Fibroblast of skin of abdomen (primary cell): Measurements from ENCODE around the gene OR52M1. TPM values are rescaled to one million over a fixed set of nuclear protein-coding genes. Genes with fewer than 3 reads are reported as not detected.
A peak's percentile ranks its signal among the peaks of the same experiment; 100 is the strongest.
"Not testable (repeated sequence)": the region's sequence is repeated elsewhere in the genome, so short reads cannot be mapped to it uniquely, and the experiment has no call there.

ENCODE experiments used
- DNase-seq: peaks from one replicate; pipeline ENCODE4 v3.0.0-alpha.2; 2013
- polyA plus RNA-seq, 2 experiments: library from polyadenylated mRNA; unstranded; fragments of 120-200 nt; gene quantifications; one replicate each; pipeline ENCODE4 v1.2.1, GENCODE V29; 2013; ENCODE audit not compliant: insufficient read length in 2 of 2

Gene OR52M1, protein sequence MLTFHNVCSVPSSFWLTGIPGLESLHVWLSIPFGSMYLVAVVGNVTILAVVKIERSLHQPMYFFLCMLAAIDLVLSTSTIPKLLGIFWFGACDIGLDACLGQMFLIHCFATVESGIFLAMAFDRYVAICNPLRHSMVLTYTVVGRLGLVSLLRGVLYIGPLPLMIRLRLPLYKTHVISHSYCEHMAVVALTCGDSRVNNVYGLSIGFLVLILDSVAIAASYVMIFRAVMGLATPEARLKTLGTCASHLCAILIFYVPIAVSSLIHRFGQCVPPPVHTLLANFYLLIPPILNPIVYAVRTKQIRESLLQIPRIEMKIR
- polyA plus RNA-seq (2013, experiment 1 of 2; ENCODE audit: insufficient read length): not detected
- polyA plus RNA-seq (2013, experiment 2 of 2; ENCODE audit: insufficient read length): not detected

DNA sequence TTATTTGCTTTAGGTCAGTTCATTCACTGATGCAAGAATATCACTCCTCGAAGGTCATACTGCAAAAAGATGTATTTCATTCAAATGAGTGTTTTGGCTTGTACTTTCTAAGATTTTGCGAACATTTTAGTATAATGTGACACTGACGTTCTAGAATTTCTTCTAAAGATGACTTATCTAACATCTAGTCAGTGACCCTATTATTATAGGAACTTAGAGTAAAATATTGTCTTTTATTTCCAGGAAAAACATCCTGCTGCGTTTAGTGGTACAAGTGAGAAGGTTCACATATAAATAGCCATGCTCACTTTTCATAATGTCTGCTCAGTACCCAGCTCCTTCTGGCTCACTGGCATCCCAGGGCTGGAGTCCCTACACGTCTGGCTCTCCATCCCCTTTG, at the start of gene OR52M1:
OR52M1 (plus strand) TSS at position 301 of the 400 bp plus-strand sequence; CDS start at position 301, 0 bp downstream.
- no peak for DNase-seq

DNA sequence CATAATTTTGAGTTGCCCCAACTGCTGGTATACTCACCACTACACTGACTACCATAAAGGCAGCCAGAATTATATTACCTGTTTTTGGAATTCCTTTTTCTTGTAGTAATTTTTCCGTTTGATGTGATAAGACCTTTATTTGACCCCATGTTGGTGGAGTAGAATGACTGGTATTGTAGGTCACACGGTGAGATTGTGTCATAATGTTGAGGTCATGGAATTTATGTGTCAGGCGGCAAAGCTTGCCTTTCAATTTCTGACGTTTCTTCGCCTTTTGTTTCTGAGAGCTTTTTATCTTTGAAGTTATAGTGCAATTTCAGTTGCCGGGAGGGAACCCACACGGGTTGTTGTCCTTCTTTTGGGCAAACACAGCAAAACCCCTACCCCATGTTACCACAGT, 49.5 kb upstream of the OR52M1 start:
- DNase-seq: no peak

DNA sequence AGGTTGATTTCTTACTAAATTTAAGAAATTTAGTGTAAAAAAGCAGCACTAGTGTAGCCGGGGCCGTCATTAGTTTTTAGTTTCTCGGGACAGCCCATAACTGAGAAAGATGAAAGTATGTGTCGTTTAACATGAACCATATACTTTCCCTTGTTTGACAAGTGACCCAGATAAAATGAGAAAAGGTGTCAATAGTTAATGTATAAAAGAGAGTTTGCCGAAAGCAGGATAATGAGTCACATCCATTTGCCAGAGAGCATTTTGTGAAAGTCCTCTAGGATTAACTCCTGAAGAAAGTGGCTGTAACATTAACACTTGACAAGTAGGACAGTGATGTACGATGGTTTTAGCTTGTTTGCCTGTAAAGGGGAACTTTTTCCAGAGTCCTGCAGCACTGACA, 49.0 kb upstream of the OR52M1 start:
- DNase-seq: no peak

DNA sequence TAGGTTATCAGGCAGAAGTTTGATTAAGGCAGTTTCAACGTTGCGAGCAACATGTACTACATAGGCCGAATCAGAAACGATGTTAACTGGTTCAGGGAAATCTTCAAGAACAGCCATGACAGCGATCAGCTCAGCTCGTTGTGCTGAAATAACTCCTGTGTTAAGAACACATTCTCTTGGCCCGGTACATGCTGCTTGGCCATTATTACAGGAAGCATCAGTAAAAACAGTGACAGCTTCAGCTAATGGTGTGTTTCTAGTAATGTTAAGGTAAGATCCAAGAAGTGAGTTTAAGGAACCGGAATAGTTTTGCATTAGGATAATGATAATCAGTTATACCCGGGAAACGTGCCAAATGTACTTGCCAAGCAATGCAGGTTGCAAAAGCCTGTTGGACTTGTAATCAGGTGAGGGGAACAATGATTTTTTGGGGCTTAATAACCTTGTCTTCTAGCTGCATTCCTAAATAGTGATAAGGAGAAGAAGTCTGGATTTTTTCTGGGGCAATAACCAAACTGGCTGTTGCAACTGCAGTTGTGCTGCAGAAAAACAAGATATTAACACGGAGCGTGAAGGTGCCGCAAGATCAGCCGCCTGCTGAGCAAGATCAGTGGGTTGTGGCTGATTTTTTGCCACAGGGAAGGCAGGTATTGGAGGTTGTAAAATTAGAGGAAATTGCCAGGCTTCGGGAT, 48.3 kb upstream of the OR52M1 start:
- no peak for DNase-seq

DNA sequence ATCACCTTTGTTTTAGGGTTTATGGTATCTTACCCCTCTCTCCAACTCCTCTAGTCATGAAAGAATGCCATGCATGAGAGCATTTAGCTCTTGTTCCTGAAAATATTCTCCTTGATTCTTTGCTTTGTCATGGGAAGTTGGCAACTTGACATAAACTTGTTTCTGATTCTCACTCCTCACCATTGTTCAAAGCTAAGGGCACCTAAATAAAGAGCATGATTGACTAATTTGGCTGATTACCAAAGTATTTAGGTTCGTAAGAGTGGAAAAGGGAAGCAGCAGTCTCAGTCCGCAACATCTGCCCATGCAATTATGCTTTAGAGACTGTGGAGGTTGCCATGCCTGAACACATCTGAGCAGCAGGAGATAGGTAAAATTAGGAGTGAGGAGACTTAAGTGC, 36.1 kb upstream of the OR52M1 start:
- DNase-seq: no peak

DNA sequence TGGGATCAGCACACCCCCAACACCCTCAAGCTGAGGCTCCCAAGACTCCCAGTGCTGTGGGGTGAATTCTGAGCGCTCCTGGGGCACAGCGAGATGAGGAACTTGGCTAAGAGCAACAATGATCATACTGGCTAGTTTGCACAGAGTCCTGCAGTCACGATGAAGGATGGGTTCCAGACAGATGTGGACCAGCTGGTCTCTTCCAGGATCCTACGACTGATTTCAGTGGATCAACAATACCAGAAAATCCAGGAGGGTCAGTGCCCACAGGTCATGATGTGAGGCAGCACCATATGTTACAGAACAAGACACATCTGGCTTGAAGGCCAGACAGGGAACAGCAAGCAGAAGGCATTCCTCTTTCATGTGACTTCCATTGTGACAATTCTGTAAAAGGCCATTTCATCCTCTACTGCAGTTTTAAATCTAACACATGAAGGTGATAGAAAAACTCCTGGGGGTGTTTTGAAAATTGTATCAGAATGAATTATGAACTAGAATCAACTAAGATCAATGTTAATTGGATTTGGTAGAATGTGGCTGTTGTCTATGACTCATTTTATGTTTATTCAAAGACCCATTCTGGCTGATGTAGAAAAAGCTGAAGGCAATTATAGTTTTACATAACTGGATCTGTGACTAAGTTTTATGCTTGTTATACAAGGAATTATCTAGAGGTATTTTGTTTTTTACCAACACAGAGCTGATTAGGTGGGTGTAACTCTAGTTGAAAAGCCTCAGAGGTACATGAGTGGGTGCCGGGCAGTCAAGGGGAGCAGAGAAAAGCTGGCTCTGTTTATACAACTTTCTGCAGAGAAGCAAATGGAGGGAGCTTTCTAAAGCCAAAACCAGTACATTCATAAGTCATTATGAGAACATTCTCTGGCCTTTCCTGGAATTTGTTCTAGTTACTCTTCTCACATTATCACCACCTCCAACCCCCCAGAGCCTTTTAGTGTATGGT, 33.4 kb upstream of the OR52M1 start:
- DNase-seq: no peak

DNA sequence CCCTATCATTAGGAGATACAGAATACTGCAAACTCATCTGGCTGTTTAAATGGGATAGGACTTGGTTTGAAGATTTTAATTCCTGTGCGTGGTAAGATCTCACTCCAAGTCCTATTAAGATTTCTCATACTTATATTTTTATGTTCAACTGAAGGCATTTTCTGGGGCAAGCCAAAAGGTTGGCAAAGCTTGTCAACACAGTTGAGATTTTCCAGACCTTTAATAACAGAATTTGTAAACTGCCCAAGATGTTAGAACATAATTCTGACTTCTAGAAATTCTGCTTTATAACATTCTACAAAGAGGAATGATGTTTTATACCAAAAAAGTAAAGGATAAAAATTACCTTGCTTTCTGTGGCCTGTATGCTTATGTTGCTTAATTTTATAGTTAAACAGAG, 30.8 kb upstream of the OR52M1 start:
- no peak for DNase-seq

DNA sequence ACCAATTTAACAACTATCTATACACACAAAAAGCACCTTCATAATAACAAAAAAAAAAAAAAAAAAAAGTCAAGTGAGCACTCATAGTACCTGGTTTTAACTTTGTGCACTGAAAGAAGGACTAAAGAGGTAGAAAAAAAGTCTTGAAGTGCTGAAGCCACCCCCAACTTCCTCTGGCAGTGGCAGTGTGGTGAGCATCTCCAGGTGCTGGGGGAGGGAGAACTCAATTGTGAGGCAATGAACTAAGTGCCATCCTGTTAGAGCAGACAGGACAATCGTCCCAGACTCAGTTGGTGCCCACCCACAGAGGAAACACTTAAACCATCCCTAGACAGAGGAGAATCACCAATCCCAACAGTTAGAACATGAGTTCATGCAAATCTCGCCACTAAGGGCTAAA, 22.7 kb upstream of the OR52M1 start:
- no peak for DNase-seq

DNA sequence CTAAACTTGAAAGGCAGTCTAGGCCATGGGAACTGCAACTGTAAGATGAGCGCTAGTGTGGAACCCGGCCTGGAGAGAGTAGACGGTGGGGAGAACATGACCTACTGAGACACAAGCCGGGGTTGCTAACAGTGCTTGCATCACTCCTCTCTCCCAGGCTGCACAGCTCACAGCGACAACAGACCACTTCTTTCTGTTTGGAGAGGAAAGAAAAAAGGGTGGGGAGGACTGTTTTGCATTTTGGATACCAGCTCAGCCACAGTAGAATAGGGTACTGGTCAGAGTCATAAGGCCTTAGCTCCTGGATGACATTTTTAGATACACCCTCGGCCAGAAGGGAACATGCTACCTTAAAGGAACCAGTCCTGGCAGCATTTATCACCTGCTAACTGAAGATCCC, 22.2 kb upstream of the OR52M1 start:
- DNase-seq: no peak

DNA sequence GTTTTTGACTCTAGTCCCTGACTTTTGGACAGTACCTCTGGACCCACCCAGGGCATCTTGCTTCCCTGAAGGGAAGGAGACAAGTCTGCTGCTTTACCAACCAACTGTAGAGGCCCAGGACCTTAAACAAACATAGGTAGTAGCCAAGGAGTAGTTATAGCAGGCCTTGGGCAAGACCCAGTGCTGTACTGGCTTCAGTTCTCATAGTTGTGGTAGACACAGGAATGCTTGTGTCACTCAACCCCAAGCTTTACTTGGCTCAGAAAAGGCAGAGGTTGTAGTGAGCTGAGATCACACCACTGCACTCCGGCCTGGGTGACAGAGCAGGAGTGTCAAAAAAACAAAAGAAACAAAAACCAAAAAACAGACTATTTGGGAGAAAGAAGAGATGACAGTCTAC, 21.3 kb upstream of the OR52M1 start:
- no peak for DNase-seq

DNA sequence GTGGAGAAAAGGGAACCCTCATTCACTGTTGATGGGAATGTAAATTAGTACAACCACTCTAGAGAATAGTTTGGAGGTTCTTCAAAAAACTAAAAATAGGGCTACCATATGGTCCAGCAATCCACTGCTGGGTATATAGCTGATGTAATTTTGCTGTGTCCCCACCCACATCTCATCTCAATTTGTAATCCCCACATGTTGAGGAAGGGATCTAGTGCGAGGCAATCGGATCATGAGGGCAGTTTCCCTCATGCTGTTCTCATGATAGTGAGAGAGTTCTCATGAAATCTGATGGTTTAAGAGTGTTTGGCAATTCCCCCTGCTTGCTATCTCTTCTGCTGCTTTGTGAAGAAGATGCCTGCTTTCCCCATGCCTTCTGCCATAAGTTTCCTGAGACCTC, 17.1 kb upstream of the OR52M1 start:
- DNase-seq: no peak

DNA sequence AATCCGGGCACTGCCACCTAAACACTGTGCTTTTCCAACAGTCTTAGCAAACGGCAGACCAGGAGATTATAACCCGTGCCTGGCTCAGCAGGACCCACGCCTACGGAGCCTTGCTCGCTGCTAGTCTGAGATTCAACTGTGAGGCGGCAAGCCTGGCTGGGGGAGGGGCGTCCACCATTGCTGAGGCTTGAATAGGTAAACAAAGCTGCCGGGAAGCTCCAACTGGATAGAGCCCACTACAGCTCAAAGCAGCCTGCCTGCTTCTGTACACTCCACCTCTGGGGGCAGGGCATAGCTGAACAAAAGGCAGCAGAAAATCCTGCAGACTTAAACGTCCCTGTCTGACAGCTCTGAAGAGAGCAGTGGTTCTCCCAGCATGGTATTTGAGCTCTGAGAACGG, 13.3 kb upstream of the OR52M1 start:
- not testable (repeated sequence) for DNase-seq

DNA sequence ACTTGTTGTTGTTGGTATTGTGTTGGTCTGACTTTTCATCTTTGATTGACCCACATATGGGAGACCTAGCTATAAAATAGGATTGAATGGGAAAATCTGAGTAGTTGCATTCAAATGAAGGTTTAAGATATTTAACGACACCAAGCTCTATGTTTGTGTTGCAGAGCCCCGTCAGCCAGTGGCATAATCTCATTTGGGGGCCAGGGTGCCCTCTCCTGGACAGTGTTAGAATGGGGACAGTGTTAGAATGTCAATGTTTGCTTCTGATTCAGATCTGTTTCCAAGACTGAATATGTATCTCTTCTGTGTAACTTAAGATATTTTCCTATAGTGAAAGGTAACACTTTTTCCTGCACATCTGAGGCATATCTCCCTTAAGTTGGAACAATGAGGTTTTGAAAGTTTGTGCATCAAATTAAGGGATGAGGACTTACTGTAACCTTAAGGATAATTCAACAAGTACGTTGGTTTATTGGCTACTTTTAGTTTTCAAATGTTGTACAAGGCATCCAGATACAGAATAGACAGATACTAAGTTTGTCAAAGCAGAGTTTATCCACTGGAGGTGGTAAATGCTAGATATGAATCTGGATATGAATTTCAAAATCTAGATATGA, 5.3 kb upstream of the OR52M1 start:
- peak; percentile 18 for DNase-seq

DNA sequence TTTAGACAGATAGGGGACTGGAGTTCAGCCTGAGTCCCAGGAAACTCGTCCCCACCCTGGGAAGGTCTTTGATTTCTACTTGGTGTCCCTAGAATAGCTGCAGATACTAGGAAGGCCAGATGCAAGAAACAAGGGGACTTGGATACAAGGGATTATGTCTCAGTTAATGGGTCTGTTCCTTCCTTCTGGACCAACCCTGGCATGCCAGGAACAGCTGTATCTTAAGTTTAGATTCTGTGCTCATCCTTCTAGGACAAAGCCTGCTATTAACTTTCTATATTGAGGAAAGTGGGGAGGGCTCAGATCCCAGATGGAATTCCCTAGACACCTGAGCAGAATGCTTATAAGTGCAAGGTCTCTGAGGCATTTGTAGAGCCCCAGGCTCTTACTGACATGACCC, 3.9 kb upstream of the OR52M1 start:
- no peak for DNase-seq

DNA sequence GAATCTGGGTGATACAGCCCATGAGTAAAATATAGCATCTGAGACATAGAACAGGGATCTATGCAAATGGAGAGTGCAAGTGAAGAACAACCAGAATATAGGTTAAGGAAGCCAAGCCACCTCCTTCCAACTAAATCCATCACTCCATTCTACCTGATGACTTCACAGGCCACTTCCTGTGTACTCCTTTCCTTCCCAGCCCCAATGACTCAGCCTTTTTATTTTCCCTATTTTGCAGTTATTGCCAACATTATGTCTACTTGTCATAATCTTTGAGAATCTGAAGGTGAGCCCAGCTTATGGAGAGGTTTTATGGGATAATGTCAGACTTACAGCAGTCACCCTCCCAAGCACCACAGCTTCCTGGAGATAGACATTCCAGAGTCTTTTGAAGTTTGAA, 1.4 kb upstream of the OR52M1 start:
- DNase-seq: no peak

DNA sequence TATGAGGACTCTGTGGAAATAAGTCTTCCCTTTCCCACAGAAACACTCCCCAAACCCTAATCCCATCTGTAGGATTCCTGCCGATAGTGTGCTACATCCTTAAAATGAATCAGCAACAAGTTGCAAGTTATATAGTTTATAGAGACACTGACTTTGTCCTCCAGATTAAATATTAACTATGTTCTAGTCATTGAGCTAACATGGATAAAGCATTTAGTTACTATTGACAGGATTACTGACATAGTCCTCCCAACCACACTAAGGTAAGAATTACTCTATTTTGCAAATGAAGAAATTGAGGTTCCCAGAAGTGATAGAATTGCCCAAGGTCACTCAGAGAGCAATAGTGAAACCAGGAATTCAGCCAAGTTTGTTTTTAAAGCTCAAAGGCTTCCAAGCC, 1.9 kb downstream of the OR52M1 start:
- DNase-seq: no peak

DNA sequence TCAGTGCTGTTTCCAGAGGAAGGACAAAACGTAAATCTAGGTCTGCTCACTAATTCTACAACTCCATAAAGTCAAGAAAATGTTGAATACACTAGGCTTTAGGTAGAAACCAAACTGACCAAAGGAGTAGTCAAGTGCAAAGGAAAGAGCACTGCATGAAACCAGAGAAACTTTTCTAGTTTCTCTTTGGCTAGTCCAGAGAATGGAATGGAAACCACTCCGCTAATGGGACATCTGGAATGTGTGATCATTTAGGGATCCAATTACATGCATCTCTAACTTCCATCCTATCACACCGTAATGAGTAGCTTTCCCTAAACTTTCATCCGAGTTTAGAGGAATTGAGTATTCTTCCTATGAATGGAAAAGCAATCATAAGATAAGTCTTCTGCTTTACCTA, 2.4 kb downstream of the OR52M1 start:
- no peak for DNase-seq

DNA sequence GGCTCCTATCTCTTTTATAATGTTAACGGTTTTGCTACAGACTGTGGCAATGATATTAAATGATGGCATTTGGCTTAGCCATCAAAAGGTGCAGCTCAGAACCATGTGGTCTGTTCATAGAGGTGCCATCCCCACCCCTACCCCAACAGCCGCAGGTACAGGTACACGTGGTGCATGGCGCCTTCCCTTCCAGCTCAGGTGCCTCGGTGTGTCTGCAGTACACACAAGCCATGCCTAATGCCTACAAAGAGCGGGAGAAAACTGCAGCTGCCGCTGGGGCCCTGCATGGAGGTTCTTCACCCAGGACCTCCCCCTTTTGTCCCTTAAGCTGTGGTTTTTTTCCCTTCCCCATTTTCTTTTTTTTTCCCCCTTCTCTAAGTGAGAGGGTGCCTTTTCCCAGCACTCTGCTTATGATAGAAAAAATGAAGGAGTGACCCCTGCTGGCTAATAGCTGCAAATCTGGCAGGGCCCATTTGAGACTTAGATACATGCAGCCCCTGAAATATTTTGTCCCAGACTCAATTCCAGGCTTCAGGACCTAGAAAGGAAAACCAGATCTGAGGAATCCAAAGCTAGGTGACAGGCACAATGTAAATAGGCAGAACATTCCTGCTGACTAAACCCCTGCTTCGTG, 6.5 kb downstream of the OR52M1 start:
- DNase-seq: no peak

DNA sequence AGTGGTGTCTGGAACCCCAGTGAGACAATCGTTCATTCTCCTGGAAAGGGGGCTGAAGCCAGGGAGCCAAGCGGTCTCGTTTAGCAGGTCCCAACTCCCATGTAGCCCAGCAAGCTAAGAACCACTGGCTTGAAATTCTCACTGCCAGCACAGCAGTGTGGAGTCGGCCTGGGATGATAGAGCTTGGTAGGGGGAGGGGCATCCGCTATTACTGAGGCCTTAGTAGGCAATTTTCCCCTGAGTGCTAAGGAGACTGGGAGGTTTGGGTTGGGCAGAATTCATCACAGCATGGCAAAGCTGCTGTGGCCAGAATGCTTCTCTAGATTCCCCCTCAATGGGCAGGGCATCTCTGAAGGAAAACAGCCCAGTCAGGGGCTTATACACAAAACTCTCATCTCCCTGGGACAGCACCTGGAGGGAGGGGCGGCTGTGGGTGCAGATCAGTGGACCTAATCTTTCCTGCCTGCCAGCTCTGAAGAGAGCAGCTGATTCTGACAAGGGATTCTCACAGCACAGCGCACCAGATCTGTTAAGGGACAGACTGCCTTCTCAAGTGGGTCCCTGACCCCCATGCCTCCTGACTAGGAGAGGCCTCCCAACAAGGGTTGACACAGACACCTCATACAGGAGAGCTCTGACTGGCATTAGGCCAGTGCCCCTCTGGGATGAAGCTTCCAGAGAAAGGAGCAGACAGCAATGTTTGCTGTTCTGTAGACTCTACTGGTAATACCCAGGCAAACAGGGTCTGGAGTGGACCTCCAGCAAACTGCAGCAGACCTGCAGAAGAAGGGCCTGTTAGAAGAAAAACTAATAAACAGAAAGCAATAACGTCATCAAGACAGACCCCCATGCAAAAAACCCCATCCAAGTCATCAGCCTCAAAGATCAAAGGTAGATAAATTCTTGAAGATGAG, 14.8 kb downstream of the OR52M1 start:
- no peak for DNase-seq

DNA sequence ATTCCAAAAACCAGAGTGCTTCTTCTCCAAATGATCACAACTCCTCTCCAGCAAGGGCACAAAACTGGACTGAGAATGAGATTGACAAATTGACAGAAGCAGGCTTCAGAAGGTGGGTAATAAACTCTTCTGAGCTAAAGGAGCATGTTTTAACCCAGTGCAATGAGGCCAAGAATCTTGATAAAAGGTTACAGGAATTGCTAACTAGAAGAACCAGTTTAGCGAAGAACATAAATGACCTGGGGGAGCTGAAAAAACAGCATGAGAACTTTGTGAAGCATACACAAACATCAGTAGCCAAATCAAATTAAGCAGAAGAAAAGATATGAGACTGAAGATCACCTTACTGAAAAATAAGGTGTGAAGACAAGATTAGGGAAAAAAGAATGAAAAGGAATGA, 15.5 kb downstream of the OR52M1 start:
- no peak for DNase-seq

DNA sequence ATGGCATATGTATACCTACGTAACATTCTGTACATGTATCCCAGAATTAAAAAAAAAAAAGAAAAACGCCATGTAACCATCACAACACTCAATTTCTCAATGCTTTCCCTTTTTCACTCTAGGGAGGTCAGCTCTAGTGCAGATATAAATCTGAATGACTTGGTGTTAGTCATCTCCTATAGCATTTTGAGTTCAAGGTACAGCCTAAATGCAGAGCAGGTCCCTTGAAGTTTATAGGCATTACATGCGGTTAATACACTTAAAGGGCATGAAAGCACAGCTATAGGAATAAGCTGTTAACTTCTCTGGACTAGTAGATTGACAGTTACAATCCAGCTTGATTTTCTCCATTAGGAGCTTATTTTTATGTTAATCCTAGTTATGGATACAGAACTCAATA, 20.4 kb downstream of the OR52M1 start:
- no peak for DNase-seq
